ENCODE results near the gene GMCL2. TPM values are rescaled to one million over a fixed set of nuclear protein-coding genes. Genes with fewer than 3 reads are reported as not detected.

The GMCL2 gene
- total RNA-seq, 1 experiment from 2014 or later, result not detected

DNA sequence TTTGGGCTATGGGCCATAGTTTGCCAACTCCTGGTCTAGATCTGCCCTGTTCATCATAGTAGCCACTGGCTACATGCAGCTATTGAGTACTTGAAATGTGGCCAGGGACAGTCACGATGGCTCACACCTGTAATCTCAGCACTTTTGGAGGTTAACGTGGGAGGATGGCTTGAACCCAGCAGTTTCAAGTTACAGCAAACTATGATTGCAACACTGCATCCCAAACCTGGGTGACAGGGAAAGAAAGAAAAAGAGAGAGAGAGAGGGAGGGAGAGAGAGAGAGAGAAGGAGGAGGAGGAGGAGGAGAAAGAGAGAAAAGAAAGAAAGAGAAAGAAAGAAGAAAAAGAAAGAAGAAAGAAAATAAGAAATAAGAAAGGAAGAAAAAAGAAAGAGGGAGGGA, 5.1 kb upstream of the GMCL2 start:
- Mint-ChIP-seq H3K36me3 (ENCODE audit: insufficient read depth in 1 of 3, low read depth in 3 of 3) (peaks cover 6 to 20% (median 7%) of the 10 kb centered on the region in 3 experiments), H3K27ac (no peak overlapping the region), H3K4me1 (peaks cover 21 to 23% of the 10 kb centered on the region in 2 experiments), H3K27me3 (ENCODE audit: low read depth) (peaks cover 11% of the 10 kb centered on the region), H3K4me3 (no peak overlapping the region), H3K9me3 (peaks cover 21 to 24% of the 10 kb centered on the region in 2 experiments)
- Histone ChIP-seq H4K8ac (replicated peaks; ENCODE audit: insufficient read length, low read depth, low read length) (no peak overlapping the region), H2BK120ac (ENCODE audit: low read depth, low read length, poor library complexity, severe bottlenecking) (no peak overlapping the region), H3K4me2 (ENCODE audit: insufficient read depth, insufficient read length, low read length) (no peak overlapping the region), H3K23me2 (ENCODE audit: insufficient read length, low read depth, low read length, poor library complexity, severe bottlenecking) (no peaks in the 10 kb centered on the region), H3K56ac (ENCODE audit: insufficient read length, low read depth, low read length) (no peak overlapping the region), H2BK15ac (ENCODE audit: low read depth, low read length) (no peak overlapping the region), H3K79me1 (ENCODE audit: insufficient read depth, low read depth, low read length, poor library complexity, severe bottlenecking) (no peaks in the 10 kb centered on the region), H3T11ph (ENCODE audit: low read length) (no peak overlapping the region), H2AFZ (ENCODE audit: low read length) (no peak overlapping the region), H2BK20ac (ENCODE audit: low read depth, low read length, poor library complexity, severe bottlenecking) (no peak overlapping the region), H3K9ac (ENCODE audit: extremely low read depth, insufficient read length, low read length) (no peak overlapping the region), H3K14ac (ENCODE audit: insufficient read depth, low read length) (no peak overlapping the region), H2BK12ac (ENCODE audit: insufficient read length, low read depth, low read length) (no peak overlapping the region), H3K79me2 (ENCODE audit: insufficient read depth, low read length) (no peaks in the 10 kb centered on the region), H4K20me1 (ENCODE audit: control insufficient read depth, insufficient read depth, insufficient read length) (no peaks in the 10 kb centered on the region), H4K91ac (ENCODE audit: insufficient read length, low read depth, low read length) (no peak overlapping the region), H3K4ac (ENCODE audit: low read depth, low read length) (no peak overlapping the region), H3K27ac (ENCODE audit: insufficient read length, low read depth, low read length) (no peak overlapping the region), H3K18ac (ENCODE audit: insufficient read length, low read depth, low read length) (no peak overlapping the region), H3K9me3 (ENCODE audit: control insufficient read depth, low read depth, low read length) (no peaks in the 10 kb centered on the region), H3K23ac (ENCODE audit: insufficient read length, low read depth, low read length) (no peak overlapping the region), H3K4me1 (ENCODE audit: insufficient read depth, low read length) (no peaks in the 10 kb centered on the region), H4K5ac (ENCODE audit: insufficient read length, low read depth, low read length) (no peak overlapping the region), H2BK5ac (ENCODE audit: insufficient read length, low read length) (no peak overlapping the region), H2AK5ac (ENCODE audit: insufficient read length, low read length) (no peak overlapping the region), H3K27me3 (ENCODE audit: insufficient read depth, low read length) (no peaks in the 10 kb centered on the region)
- TF ChIP-seq, protein P1, sequence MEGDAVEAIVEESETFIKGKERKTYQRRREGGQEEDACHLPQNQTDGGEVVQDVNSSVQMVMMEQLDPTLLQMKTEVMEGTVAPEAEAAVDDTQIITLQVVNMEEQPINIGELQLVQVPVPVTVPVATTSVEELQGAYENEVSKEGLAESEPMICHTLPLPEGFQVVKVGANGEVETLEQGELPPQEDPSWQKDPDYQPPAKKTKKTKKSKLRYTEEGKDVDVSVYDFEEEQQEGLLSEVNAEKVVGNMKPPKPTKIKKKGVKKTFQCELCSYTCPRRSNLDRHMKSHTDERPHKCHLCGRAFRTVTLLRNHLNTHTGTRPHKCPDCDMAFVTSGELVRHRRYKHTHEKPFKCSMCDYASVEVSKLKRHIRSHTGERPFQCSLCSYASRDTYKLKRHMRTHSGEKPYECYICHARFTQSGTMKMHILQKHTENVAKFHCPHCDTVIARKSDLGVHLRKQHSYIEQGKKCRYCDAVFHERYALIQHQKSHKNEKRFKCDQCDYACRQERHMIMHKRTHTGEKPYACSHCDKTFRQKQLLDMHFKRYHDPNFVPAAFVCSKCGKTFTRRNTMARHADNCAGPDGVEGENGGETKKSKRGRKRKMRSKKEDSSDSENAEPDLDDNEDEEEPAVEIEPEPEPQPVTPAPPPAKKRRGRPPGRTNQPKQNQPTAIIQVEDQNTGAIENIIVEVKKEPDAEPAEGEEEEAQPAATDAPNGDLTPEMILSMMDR (conservative IDR thresholded peaks at IDR 0.05), result no peak
- WGBS (ENCODE audit: extremely low coverage, insufficient read length, low lambda C conversion rate), result no CpG with 5 or more reads among the region's 2 CpGs
- DNase-seq, result no peak

All from H9 (cell line).